ENCODE data around the gene NOB1.

The NOB1 gene

DNA sequence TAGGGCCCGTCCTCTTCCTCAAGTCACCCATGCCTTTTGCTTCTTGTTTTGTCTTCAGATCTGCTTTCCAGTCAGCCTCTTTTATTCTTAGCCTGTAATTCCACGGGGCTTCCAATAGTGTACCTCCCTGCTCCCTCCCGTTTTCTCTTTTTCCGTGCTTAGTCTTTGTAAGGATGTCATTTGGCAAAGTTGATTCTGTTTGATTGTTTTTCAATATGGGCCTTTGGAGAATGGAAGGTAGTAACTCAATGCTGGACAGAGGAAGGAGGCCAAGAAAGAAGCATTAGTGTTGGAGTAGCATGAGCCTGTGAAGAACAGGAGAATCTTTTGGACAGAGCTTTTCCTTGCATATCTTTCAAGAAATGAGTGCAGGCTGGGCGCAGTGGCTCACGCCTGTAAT, 13.9 kb upstream of the NOB1 start:
- H3K4me3 ChIP-seq (ENCODE audit: low read length, poor library complexity, severe bottlenecking): no peak overlapping the region
- no peak overlapping the region for H3K4me2 ChIP-seq (ENCODE audit: low read depth, low read length, poor library complexity, severe bottlenecking)
- H2AFZ ChIP-seq (ENCODE audit: low read length): no peak overlapping the region
- peaks cover 3% of the 10 kb centered on the region for H3K4me1 ChIP-seq (ENCODE audit: insufficient read depth, low read length, poor library complexity, severe bottlenecking)
- TF ChIP-seq, protein P1, sequence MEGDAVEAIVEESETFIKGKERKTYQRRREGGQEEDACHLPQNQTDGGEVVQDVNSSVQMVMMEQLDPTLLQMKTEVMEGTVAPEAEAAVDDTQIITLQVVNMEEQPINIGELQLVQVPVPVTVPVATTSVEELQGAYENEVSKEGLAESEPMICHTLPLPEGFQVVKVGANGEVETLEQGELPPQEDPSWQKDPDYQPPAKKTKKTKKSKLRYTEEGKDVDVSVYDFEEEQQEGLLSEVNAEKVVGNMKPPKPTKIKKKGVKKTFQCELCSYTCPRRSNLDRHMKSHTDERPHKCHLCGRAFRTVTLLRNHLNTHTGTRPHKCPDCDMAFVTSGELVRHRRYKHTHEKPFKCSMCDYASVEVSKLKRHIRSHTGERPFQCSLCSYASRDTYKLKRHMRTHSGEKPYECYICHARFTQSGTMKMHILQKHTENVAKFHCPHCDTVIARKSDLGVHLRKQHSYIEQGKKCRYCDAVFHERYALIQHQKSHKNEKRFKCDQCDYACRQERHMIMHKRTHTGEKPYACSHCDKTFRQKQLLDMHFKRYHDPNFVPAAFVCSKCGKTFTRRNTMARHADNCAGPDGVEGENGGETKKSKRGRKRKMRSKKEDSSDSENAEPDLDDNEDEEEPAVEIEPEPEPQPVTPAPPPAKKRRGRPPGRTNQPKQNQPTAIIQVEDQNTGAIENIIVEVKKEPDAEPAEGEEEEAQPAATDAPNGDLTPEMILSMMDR (conservative IDR thresholded peaks at IDR 0.05; ENCODE audit: low read length): no peak
- no peak for TF ChIP-seq EZH2phosphoT487 (IDR thresholded peaks at IDR 0.05; ENCODE audit: borderline replicate concordance)
- H3K27me3 ChIP-seq (ENCODE audit: insufficient read depth, low read length, poor library complexity, severe bottlenecking): no peaks in the 10 kb centered on the region
- no peaks in the 10 kb centered on the region for H3K9me2 ChIP-seq (replicated peaks; ENCODE audit: low read depth, low read length)
- H3K9ac ChIP-seq (ENCODE audit: low read depth, low read length, poor library complexity, severe bottlenecking): no peak overlapping the region
- H3K36me3 ChIP-seq (ENCODE audit: insufficient read depth, low read length): no peaks in the 10 kb centered on the region
- H3F3A ChIP-seq (ENCODE audit: low read depth): no peaks in the 10 kb centered on the region
- no peaks in the 10 kb centered on the region for H3K9me3 ChIP-seq (ENCODE audit: insufficient read depth, low read depth, low read length)
- no peaks in the 10 kb centered on the region for H4K20me1 ChIP-seq (ENCODE audit: insufficient read depth, low read length, poor library complexity, severe bottlenecking)
- peaks cover 38% of the 10 kb centered on the region; the same call in 1 of the 2 replicates for H3K79me2 ChIP-seq (ENCODE audit: insufficient read depth, low read length)

DNA sequence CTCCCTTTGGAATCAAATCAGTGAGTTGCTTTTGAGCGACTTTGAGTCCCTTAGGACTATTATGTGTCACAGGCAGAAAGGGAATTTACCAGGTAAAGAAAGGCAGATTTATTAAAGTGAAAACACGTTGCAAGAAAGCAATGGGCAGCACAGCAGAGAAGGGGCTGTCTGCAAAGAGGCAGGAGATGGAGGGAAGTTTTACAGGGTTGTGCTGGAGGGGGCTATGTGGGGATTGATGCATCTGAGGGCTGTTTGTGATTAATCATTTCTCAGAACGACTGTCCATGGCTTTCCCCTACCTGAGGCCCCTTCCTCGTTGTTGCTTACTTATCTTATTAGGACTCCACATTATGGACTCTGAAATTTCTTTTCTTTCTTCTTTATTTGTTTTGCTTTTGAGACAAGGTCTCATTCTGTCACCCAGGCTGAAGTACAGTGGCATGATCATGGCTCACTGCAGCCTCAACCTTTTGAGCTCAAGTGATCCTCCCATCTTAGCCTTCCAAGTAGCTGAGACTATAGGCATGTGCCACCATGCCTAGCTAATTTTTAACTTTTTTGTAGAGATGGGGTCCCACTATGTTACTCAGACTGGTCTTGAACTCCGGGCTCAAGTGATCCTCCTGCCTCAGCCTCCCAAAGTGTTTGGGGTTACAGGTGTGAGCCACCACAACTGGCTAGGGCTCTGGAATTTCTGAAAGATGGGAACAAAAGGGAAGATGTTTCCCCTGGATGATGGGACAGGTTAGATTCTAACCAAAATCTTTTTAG, 12.9 kb upstream of the NOB1 start:
- Histone ChIP-seq H3K79me2 (ENCODE audit: insufficient read depth, low read length) (peaks cover 39% of the 10 kb centered on the region; the same call in 1 of the 2 replicates), H3K36me3 (ENCODE audit: insufficient read depth, low read length) (no peaks in the 10 kb centered on the region), H3K9ac (ENCODE audit: low read depth, low read length, poor library complexity, severe bottlenecking) (no peak overlapping the region), H3K4me2 (ENCODE audit: low read depth, low read length, poor library complexity, severe bottlenecking) (no peak overlapping the region), H3K4me3 (ENCODE audit: low read length, poor library complexity, severe bottlenecking) (no peak overlapping the region), H3F3A (ENCODE audit: low read depth) (peaks cover 2% of the 10 kb centered on the region), H4K20me1 (ENCODE audit: insufficient read depth, low read length, poor library complexity, severe bottlenecking) (no peaks in the 10 kb centered on the region), H3K4me1 (ENCODE audit: insufficient read depth, low read length, poor library complexity, severe bottlenecking) (peaks cover 10% of the 10 kb centered on the region), H2AFZ (ENCODE audit: low read length) (no peak overlapping the region), H3K9me3 (ENCODE audit: insufficient read depth, low read depth, low read length) (no peaks in the 10 kb centered on the region), H3K27me3 (ENCODE audit: insufficient read depth, low read length, poor library complexity, severe bottlenecking) (no peaks in the 10 kb centered on the region), H3K9me2 (replicated peaks; ENCODE audit: low read depth, low read length) (no peaks in the 10 kb centered on the region)
- TF ChIP-seq EZH2phosphoT487 (IDR thresholded peaks at IDR 0.05; ENCODE audit: borderline replicate concordance): no peak
- TF ChIP-seq, protein P1 (conservative IDR thresholded peaks at IDR 0.05; ENCODE audit: low read length): no peak

DNA sequence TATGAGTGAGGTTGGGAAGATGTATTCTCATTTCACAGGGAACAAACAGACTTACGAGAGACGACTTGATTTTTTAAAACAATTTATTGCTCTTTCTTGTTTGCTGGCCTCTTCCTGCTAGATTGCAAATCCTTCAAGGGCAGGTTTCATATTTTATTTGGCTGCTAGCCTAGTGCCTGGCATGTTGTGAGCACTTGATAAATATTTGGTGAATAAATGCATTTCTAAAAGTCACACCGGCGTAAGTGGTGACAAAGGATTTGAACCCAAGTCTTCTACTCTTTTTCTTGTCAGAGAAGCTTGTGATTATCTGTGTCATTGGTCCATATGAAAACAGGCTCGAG, 8.8 kb upstream of the NOB1 start:
- no peak for TF ChIP-seq EZH2phosphoT487 (IDR thresholded peaks at IDR 0.05; ENCODE audit: borderline replicate concordance)
- TF ChIP-seq, protein P1 (conservative IDR thresholded peaks at IDR 0.05; ENCODE audit: low read length): no peak
- Histone ChIP-seq H3K4me2 (ENCODE audit: low read depth, low read length, poor library complexity, severe bottlenecking) (peak overlapping the region; percentile 69), H3K9me3 (ENCODE audit: insufficient read depth, low read depth, low read length) (no peaks in the 10 kb centered on the region), H3K27me3 (ENCODE audit: insufficient read depth, low read length, poor library complexity, severe bottlenecking) (no peaks in the 10 kb centered on the region), H3K4me1 (ENCODE audit: insufficient read depth, low read length, poor library complexity, severe bottlenecking) (peaks cover 18% of the 10 kb centered on the region), H3K9me2 (replicated peaks; ENCODE audit: low read depth, low read length) (no peaks in the 10 kb centered on the region), H4K20me1 (ENCODE audit: insufficient read depth, low read length, poor library complexity, severe bottlenecking) (no peaks in the 10 kb centered on the region), H3K9ac (ENCODE audit: low read depth, low read length, poor library complexity, severe bottlenecking) (peak overlapping the region; percentile 81), H3K4me3 (ENCODE audit: low read length, poor library complexity, severe bottlenecking) (peak overlapping the region; percentile 97), H2AFZ (ENCODE audit: low read length) (no peak overlapping the region), H3K36me3 (ENCODE audit: insufficient read depth, low read length) (no peaks in the 10 kb centered on the region), H3F3A (ENCODE audit: low read depth) (peaks cover 3% of the 10 kb centered on the region), H3K79me2 (ENCODE audit: insufficient read depth, low read length) (peaks cover 20% of the 10 kb centered on the region; the same call in 1 of the 2 replicates)
